Measurements from ENCODE around the gene RANGRF.

The RANGRF gene

DNA sequence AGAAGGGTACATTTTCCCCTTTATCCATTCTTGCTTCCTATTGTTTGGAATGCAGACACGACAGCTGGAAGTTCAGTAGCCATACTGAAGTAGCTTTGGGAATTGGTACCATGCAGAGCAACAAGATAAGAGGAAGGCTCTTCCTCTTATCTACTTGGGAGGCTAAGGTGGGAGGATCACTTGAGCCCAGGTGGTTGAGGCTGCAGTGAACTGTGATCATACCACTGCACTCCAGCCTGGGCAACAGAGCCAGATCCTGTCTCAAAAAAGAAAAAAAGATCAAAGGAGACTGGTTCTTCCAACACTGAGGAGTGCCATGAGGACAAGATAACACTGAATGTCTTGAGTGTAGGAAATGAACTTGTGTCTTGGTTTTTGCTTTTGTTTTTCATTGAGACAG is 16.0 kb upstream of the RANGRF start (continued):
- no peak for TF ChIP-seq CSDC2 (CRISPR knock-in tag; IDR thresholded peaks at IDR 0.05)
- TF ChIP-seq, protein P1, sequence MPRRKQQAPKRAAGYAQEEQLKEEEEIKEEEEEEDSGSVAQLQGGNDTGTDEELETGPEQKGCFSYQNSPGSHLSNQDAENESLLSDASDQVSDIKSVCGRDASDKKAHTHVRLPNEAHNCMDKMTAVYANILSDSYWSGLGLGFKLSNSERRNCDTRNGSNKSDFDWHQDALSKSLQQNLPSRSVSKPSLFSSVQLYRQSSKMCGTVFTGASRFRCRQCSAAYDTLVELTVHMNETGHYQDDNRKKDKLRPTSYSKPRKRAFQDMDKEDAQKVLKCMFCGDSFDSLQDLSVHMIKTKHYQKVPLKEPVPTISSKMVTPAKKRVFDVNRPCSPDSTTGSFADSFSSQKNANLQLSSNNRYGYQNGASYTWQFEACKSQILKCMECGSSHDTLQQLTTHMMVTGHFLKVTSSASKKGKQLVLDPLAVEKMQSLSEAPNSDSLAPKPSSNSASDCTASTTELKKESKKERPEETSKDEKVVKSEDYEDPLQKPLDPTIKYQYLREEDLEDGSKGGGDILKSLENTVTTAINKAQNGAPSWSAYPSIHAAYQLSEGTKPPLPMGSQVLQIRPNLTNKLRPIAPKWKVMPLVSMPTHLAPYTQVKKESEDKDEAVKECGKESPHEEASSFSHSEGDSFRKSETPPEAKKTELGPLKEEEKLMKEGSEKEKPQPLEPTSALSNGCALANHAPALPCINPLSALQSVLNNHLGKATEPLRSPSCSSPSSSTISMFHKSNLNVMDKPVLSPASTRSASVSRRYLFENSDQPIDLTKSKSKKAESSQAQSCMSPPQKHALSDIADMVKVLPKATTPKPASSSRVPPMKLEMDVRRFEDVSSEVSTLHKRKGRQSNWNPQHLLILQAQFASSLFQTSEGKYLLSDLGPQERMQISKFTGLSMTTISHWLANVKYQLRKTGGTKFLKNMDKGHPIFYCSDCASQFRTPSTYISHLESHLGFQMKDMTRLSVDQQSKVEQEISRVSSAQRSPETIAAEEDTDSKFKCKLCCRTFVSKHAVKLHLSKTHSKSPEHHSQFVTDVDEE (CRISPR knock-in tag; IDR thresholded peaks at IDR 0.05) = no peak

GRCh38 chr17:8273884-8274444 is 14.5 kb upstream of the RANGRF start:
- ATAC-seq = no peak
- TF ChIP-seq PATZ1 (CRISPR knock-in tag; IDR thresholded peaks at IDR 0.05; ENCODE audit: borderline replicate concordance) (no peak), ZNF70 (CRISPR knock-in tag; IDR thresholded peaks at IDR 0.05) (no peak)

- no peak for ATAC-seq
- TF ChIP-seq SNAI2 (CRISPR knock-in tag; IDR thresholded peaks at IDR 0.05) (no peak), PPARA (CRISPR knock-in tag; IDR thresholded peaks at IDR 0.05; ENCODE audit: borderline replicate concordance) (no peak), BACH2 (CRISPR knock-in tag; IDR thresholded peaks at IDR 0.05; ENCODE audit: borderline replicate concordance) (no peak), GLIS3 (CRISPR knock-in tag; IDR thresholded peaks at IDR 0.05) (no peak), PATZ1 (CRISPR knock-in tag; IDR thresholded peaks at IDR 0.05; ENCODE audit: borderline replicate concordance) (no peak)
- TF ChIP-seq, protein P2, sequence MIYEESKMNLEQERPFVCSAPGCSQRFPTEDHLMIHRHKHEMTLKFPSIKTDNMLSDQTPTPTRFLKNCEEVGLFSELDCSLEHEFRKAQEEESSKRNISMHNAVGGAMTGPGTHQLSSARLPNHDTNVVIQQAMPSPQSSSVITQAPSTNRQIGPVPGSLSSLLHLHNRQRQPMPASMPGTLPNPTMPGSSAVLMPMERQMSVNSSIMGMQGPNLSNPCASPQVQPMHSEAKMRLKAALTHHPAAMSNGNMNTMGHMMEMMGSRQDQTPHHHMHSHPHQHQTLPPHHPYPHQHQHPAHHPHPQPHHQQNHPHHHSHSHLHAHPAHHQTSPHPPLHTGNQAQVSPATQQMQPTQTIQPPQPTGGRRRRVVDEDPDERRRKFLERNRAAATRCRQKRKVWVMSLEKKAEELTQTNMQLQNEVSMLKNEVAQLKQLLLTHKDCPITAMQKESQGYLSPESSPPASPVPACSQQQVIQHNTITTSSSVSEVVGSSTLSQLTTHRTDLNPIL (CRISPR knock-in tag; IDR thresholded peaks at IDR 0.05; ENCODE audit: low read depth) = no peak
- TF ChIP-seq, protein P3, sequence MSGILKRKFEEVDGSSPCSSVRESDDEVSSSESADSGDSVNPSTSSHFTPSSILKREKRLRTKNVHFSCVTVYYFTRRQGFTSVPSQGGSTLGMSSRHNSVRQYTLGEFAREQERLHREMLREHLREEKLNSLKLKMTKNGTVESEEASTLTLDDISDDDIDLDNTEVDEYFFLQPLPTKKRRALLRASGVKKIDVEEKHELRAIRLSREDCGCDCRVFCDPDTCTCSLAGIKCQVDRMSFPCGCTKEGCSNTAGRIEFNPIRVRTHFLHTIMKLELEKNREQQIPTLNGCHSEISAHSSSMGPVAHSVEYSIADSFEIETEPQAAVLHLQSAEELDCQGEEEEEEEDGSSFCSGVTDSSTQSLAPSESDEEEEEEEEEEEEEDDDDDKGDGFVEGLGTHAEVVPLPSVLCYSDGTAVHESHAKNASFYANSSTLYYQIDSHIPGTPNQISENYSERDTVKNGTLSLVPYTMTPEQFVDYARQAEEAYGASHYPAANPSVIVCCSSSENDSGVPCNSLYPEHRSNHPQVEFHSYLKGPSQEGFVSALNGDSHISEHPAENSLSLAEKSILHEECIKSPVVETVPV (CRISPR knock-in tag; IDR thresholded peaks at IDR 0.05) = no peak
Observed at GRCh38 chr17:8274816-8275215, 13.7 kb upstream of the RANGRF start.

DNA sequence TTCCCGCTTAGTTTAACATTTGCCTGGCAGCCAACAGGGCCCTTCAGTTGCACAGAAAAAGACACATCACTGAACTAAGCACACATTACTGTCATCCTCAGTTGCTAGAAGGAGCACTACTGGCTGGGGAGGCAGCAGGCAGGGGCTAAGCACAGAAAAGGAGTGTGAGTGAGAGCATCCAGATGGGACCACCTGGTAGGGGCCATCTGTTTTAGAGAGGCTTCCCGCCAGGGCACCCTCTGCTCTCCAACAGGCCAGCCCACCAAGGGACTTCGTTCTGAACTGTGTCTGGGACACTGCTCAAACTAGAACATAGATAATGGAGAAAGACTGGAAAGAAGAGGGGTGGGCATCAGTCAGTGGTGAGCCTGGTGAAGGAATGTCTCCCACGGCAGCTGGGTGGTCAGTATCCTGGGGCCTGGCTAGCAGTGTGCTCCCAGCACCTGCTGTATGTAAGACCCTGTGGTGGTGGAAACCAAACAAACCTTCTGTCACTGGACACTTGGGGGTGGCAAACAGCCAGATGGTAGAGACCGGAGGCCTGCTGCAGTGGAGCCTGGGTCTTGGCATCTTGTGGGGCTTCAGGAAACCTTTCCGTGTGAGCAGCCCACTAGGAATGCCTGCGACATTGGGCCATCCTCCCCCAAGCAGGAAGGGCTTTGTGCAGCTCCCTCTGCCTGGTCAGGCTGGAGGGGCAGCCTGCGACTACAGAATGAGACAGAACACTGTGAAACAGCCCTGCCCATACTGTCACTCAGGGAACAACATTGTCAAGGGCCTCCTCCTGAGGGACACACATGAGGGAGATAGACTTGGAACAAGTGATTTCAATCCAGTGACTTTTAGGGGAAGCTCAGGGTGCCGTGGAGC is 12.8 kb upstream of the RANGRF start:
- ATAC-seq = no peak; the same call in 2 of the 3 replicates
- no peak for TF ChIP-seq ZNF8 (CRISPR knock-in tag; IDR thresholded peaks at IDR 0.05)
- TF ChIP-seq RARB (CRISPR knock-in tag; IDR thresholded peaks at IDR 0.05) = no peak
- TF ChIP-seq, protein P1 (CRISPR knock-in tag; IDR thresholded peaks at IDR 0.05) = no peak
- TF ChIP-seq ISL1 (CRISPR knock-in tag; IDR thresholded peaks at IDR 0.05) = no peak
- no peak for TF ChIP-seq PATZ1 (CRISPR knock-in tag; IDR thresholded peaks at IDR 0.05; ENCODE audit: borderline replicate concordance)
- TF ChIP-seq, protein P3 (CRISPR knock-in tag; IDR thresholded peaks at IDR 0.05) = no peak
- no peak for TF ChIP-seq ZNF70 (CRISPR knock-in tag; IDR thresholded peaks at IDR 0.05)
- TF ChIP-seq CSDC2 (CRISPR knock-in tag; IDR thresholded peaks at IDR 0.05) = no peak
- TF ChIP-seq ARNTL (CRISPR knock-in tag; IDR thresholded peaks at IDR 0.05; ENCODE audit: borderline replicate concordance, low read depth) = no peak
- no peak for TF ChIP-seq TOX (CRISPR knock-in tag; IDR thresholded peaks at IDR 0.05; ENCODE audit: borderline replicate concordance)
- TF ChIP-seq TCF4 (CRISPR knock-in tag; IDR thresholded peaks at IDR 0.05; ENCODE audit: borderline replicate concordance) = no peak
- TF ChIP-seq ESRRG (CRISPR knock-in tag; IDR thresholded peaks at IDR 0.05) = no peak
